ENCODE results near the gene FRMD1. TPM values are rescaled to one million over a fixed set of nuclear protein-coding genes. Genes with fewer than 3 reads are reported as not detected.

FRMD1 gene
- total RNA-seq, 4 donors from 2014 or later: 9.9 to 14.4 (median 12.5) TPM

DNA sequence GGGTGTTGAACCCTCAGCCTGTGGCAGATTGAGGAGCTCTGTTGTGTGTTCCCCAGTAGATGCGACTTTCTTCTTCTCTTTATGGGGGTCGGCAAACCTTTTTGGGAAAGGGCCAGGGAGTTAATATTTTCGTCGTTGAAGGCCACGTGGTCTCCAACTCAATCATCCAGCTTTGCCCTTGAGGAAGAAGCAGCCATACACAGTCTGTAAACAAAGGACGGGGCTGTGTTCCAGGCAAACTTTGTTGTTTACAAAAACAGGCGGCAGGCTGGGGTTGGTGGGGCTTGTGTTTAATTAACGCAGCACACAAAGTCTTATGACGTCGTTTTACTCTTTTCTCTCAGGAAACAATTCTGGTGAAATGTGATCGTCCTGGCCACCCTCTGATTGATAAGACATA is 61.4 kb downstream of the FRMD1 start:
- Histone ChIP-seq H3K27ac (no peak overlapping the region), H3K4me1 (peaks cover 0 to 33% (median 2%) of the 10 kb centered on the region in 4 donors), H3K27me3 (no peaks in the 10 kb centered on the region), H3K36me3 (no peaks in the 10 kb centered on the region), H3K9me3 (peaks cover 0 to 11% (median 0%) of the 10 kb centered on the region in 4 donors), H3K4me3 (no peak overlapping the region)
- DNase-seq (ENCODE audit: low spot score in 2 of 2): no peak
- 50 to 51% methylated on average over 11 of the region's 11 CpGs for WGBS, 2 donors
- TF ChIP-seq, protein P1, sequence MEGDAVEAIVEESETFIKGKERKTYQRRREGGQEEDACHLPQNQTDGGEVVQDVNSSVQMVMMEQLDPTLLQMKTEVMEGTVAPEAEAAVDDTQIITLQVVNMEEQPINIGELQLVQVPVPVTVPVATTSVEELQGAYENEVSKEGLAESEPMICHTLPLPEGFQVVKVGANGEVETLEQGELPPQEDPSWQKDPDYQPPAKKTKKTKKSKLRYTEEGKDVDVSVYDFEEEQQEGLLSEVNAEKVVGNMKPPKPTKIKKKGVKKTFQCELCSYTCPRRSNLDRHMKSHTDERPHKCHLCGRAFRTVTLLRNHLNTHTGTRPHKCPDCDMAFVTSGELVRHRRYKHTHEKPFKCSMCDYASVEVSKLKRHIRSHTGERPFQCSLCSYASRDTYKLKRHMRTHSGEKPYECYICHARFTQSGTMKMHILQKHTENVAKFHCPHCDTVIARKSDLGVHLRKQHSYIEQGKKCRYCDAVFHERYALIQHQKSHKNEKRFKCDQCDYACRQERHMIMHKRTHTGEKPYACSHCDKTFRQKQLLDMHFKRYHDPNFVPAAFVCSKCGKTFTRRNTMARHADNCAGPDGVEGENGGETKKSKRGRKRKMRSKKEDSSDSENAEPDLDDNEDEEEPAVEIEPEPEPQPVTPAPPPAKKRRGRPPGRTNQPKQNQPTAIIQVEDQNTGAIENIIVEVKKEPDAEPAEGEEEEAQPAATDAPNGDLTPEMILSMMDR (IDR thresholded peaks at IDR 0.05): no peak
- TF ChIP-seq POLR2A (IDR thresholded peaks at IDR 0.05) (no peak), EP300 (IDR thresholded peaks at IDR 0.05) (no peak)

DNA sequence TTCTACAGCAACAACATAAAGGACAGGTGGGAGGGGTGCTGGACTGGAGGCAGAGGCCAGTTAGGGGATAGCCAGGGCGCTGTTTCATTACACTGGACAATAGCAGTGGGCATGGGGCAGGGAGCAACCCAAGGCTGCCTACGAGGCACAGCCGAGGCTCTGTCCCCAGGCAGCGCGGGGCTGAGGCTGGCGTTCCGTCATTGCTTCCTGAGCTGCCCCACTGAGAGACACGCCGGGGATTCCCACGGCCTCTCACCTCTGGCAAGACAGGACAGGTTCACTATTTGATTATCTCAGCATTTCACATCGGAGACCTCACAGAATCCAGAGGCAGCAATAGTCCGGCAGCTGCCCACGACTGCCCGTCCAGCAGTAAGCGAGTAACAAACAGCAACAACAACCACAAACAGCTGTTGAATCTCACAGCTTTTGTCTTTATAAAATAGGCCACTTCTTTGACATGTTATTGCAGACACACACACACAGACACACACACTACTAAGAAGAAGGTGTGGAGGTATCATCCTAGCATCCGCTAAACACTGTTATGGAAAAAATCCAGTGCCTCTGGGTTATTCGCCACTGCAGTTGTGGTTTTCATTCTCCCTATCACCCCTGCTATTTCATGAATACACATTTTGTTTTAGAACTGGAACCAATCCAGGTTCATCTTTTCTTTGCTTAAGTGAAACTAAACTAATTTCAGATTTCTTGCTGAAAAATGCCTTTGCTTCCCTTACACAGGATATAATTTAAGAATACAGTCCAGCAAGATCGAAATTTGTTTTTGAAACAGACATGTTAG is 62.1 kb downstream of the FRMD1 start:
- TF ChIP-seq POLR2A (IDR thresholded peaks at IDR 0.05) (no peak), EP300 (IDR thresholded peaks at IDR 0.05) (no peak)
- TF ChIP-seq, protein P1 (IDR thresholded peaks at IDR 0.05): no peak
- H3K36me3 ChIP-seq: no peaks in the 10 kb centered on the region
- H3K4me1 ChIP-seq: peaks cover 0 to 33% (median 2%) of the 10 kb centered on the region in 4 donors
- DNase-seq (ENCODE audit: low spot score in 2 of 2): no peak
- H3K4me3 ChIP-seq: peak overlapping the region in 3 of 4 donors; percentile 3 to 13 (median 12)
- WGBS, 2 donors: 38 to 43% methylated on average over 16 to 18 of the region's 18 CpGs
- peak overlapping the region in 1 of 4 donors; percentile 8 for H3K27ac ChIP-seq
- no peaks in the 10 kb centered on the region for H3K27me3 ChIP-seq
- peaks cover 0 to 18% (median 3%) of the 10 kb centered on the region in 4 donors for H3K9me3 ChIP-seq

DNA sequence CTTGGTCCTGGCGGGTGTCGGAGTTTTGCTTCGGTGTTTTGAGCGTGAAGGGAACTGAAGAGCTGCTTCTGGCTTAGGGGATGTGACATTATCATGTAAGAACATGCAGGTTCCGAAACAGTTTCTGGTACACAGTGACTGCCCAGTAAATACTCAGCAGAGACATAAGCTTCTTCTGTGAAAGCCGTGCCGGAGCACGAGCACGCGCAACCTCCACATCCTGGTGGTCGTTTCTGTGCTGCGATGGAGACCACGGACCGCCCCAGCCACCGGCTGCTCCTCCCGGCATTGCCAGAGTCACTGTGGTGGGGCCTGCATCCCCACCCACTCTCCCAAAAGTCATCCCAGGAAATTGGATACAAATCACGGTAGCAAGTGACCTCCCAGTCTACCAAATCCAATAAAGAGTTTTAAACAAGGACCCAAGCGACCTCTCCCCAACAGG is 62.8 kb downstream of the FRMD1 start:
- Histone ChIP-seq H3K4me3 (peak overlapping the region in 1 of 4 donors; percentile 13), H3K9me3 (peaks cover 0 to 25% (median 6%) of the 10 kb centered on the region in 4 donors), H3K36me3 (no peaks in the 10 kb centered on the region), H3K4me1 (peaks cover 0 to 33% (median 2%) of the 10 kb centered on the region in 4 donors), H3K27ac (peak overlapping the region in 1 of 4 donors; percentile 8), H3K27me3 (no peaks in the 10 kb centered on the region)
- no peak for TF ChIP-seq POLR2A (IDR thresholded peaks at IDR 0.05)
- no peak for TF ChIP-seq EP300 (IDR thresholded peaks at IDR 0.05)
- TF ChIP-seq, protein P1 (IDR thresholded peaks at IDR 0.05): no peak
- DNase-seq (ENCODE audit: low spot score in 2 of 2): no peak
- WGBS, 2 donors: 82 to 89% methylated on average over 18 of the region's 18 CpGs

DNA sequence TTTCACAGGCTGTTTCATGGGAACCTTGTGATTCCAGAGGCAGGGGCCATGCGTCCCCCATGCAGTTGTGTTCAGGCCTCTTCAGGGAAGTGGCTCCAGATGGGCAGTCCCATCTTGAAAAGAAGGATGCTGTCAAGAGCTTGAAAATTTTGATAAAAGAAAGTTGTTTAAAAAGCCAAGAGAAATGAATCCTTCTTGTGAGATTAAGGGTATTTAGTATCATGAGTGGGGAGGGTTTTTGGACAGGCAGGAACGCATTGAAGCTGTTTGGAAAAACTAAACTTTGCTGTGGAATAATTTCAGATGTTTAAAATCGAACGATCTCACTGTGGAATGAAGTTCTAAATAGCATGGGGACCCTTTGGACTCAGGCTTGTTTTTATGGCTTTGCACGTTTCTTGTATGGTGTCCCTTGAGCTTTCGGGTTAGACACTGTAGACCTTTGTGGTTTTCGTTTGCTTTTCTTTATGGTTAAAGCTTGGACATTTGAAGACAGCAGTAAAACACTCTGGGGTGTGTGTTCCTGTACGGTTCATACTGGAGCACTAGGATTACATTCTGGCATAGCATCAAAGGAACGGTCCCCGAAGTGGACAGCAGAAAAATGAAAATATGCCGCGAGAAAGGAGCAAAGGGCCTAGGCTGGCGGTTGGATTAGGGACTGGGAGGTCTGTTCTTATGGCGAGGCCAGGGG is 63.4 kb downstream of the FRMD1 start:
- H3K36me3 ChIP-seq: no peaks in the 10 kb centered on the region
- H3K27ac ChIP-seq: no peak overlapping the region
- no peak for DNase-seq (ENCODE audit: low spot score in 2 of 2)
- 63 to 72% methylated on average over 14 of the region's 14 CpGs for WGBS, 2 donors
- TF ChIP-seq EP300 (IDR thresholded peaks at IDR 0.05): no peak
- TF ChIP-seq, protein P1 (IDR thresholded peaks at IDR 0.05): no peak
- no peak for TF ChIP-seq POLR2A (IDR thresholded peaks at IDR 0.05)
- H3K9me3 ChIP-seq: peaks cover 0 to 31% (median 8%) of the 10 kb centered on the region in 4 donors
- peaks cover 0 to 33% (median 2%) of the 10 kb centered on the region in 4 donors for H3K4me1 ChIP-seq
- H3K4me3 ChIP-seq: no peak overlapping the region
- H3K27me3 ChIP-seq: no peaks in the 10 kb centered on the region
